Stimulated activated CD4-positive, alpha-beta T cell treated with anti-CD3 and anti-CD28 coated beads, Interleukin-12 subunit alpha, Interleukin-12 subunit beta, amount 100 ng/mL, for 48 hours (primary cell): ENCODE data around the gene CCSER2.
"Not testable (repeated sequence)": the region's sequence is repeated elsewhere in the genome, so short reads cannot be mapped to it uniquely, and the experiment has no call there.

Experiments used
- DNase-seq, 3 donors: peaks; one replicate each; pipeline ENCODE4 v3.0.0-alpha.2; 2020; ENCODE audit warnings: low read depth in 2 of 3, low spot score in 1 of 3

CCSER2 gene

DNA sequence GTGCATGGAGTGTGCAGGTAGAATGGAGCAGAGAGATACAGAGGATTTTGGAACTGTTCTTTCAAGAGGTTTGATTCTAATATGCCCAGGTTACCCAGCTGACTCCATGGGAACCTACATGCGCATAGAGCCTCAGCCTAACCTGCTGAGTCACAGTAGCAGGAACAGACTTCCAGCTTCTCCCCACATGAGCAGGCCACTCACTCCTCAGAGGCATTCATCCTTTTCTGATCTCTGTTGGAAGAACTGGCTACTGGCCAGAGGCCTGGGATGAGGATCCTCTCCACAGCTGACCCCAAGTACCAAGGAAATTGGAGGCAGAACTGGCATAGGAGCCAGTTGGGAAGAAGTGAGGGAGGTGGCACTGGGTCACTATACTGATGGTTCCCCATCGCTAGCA, 17.9 kb upstream of the CCSER2 start:
- no peak for DNase-seq

GRCh38 chr10:84311576-84311975, 16.8 kb upstream of the CCSER2 start:
- DNase-seq = no peak

DNA sequence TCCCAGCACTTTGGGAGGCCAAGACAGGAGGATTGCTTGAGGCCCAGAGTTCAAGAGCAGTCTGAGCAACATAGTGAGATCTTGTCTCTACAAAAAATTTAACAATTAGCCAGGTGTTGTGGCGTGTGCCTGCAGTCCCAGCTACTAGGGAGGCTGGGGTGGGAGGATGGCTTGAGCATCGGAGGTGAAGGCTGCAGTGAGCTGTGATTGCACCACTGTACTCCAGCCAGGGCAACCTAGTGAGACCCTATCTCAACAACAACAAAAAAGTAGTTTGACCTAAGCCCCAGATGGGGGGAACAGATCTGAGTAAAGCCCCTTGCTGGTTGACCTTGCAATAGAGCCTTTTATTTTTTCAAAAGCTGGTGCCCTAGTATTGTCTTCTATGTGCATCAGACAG, 15.6 kb upstream of the CCSER2 start:
- no peak for DNase-seq

DNA sequence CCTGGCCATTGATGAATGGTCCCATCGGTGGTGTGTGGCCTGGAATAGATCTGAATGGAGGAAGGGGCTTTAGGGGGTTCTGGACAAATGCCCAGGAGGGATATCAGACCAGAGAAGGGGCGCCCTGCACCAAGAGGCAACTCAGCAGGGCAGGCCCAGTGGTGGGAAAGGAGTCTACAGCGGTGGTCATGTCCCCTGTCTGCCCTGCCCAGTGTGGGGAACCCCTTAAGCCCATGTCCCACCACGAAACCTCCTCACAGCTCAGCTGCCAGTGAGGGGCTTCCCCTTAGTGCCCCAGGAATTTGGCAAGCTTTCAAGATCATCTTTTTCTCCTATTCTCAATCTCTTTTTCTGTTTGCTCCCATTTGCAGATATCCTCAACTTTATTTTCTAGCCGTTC, 14.1 kb upstream of the CCSER2 start:
- no peak for DNase-seq

- no peak for DNase-seq
These were observed 11.2 kb upstream of the CCSER2 start for GRCh38 chr10:84317174-84317573.

GRCh38 chr10:84321902-84322301, 6.5 kb upstream of the CCSER2 start:
- no peak for DNase-seq

DNA sequence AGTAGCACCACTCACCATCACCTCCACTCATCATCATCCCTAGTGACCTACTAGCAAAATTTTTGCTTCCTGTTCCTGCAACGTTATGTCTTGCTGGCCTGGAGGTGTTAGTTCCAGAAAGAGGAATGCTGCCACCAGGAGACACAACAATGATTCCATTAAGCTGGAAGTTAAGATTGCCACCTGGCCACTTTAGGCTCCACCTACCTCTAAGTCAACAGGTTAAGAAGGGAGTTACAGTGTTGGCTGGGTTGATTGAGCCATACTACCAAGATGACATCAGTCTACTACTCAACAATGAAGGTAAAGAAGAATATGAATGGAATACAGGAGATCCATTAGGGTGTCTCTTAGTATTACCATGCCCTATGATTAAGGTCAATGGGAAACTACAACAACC, 4.8 kb upstream of the CCSER2 start:
- DNase-seq = not testable (repeated sequence)

- DNase-seq = not testable (repeated sequence)
These were observed 1.4 kb upstream of the CCSER2 start for GRCh38 chr10:84326995-84327394.

- peak; percentile 64 to 69 (median 66) for DNase-seq
These were observed 815 bp downstream of the CCSER2 start for GRCh38 chr10:84329196-84329611.

- DNase-seq = no peak
These were observed 1.7 kb downstream of the CCSER2 start for GRCh38 chr10:84329986-84330651.

GRCh38 chr10:84331091-84331490, 2.7 kb downstream of the CCSER2 start:
- DNase-seq = no peak

DNA sequence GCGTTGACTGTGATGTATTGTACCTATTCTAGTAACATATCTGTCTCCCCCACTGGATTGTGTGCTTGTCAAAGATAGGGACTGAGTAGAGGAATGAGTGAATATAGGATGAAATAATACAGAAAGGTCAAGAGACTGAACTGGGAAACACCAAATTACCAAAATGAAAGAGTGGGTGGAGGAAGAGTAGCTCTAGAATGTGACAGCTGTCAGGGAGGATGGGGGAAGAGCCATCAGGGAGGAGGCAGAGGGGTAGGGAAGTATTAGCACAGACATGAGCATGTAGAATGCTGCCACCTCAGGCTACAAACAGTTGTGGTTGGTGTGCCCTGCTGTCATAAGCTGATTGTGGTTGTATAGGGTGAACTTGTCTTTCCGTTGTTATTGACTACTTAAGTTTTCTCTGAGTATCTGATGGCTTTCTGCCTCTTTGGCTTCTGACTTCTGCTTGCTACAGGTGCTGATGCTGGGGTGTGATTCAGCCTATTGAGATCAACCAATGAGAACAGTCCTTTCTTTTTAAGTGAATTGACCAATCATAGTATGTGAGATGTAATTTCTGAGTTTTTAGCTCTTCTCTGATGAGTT, 5.6 kb downstream of the CCSER2 start:
- peak; percentile 44 to 52 (median 52) for DNase-seq

- DNase-seq = no peak
These were observed 6.4 kb downstream of the CCSER2 start for GRCh38 chr10:84334811-84335210.

DNA sequence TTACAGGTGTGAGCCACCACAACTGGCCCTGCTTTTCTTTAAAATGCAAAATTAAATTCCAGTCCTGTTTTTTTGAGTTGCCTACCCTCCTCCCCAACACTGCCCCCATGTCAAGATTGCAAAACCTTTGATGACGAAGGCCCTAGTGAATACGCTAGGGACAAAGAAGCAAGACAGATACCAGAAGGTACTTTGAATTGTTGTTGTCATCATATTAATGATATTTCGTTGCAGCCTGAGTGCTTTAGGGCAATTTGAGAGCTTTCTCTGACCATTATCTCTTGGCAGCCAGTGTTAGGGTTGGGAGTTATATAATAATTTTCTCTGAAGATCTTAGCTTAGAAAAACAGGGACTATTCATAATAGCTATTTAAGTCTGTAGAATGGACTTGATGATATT, 7.1 kb downstream of the CCSER2 start:
- DNase-seq = no peak

GRCh38 chr10:84336406-84337090, 8.2 kb downstream of the CCSER2 start:
- DNase-seq = no peak

- DNase-seq = no peak
These were observed 8.8 kb downstream of the CCSER2 start for GRCh38 chr10:84337199-84337598.

GRCh38 chr10:84339025-84339424, 10.6 kb downstream of the CCSER2 start:
- DNase-seq = no peak

- DNase-seq = no peak
These were observed 11.8 kb downstream of the CCSER2 start for GRCh38 chr10:84340187-84340586.

DNA sequence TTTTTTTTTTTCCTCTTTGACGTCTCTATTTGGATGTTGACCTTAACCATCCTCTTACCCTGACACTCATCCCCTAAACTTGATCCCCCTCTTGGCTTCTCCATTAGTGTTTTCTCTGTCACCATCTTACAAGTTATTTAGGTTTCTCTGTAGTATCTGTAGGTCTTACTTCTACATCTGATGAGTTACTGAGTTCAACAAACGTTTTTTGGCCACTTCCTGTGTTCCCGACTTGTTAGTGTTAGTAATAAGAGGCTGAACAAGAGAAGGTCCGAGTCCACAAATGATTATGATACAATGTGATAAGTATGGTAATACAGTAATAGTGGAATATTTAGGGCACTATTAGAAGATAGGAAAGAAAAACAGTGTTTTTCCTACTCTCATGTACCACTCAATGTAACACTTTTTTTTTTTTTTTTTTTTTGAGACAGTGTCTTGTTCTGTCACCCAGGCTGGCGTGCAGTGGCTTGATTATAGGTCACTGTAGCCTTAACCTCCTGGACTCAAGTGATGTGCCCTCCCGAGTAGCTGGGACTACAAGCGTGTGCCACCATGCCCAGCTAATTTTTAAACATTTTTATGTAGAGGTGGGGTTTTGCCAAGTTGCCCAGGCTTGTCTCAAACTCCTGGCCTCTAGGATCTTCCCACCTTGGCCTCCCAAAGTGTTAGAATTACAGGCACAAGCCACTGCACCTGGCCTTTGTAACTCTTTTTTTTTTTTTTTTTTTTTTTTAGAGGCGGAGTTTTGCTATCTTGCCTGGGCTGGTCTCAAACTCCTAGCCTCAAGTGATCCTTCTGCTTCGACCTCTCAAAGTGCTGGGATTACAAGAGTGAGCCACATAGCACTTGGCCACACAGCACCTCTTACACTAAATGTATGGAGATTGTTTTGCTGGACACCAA, 12.5 kb downstream of the CCSER2 start:
- no peak for DNase-seq

DNA sequence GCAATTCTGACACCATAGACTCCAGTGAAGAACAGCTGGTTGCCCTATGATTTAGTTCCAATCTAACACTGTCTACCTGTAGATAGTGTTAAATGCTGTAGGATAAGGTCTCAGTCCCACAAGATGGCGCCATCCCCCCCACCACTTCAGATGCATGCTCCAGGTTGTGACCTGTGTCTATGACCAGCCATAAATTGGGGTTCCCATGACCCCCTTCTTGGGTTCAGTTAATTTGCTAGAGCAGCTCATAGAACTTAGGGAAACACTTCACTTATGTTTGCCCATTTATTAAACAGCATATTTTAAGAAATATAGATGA, 13.1 kb downstream of the CCSER2 start:
- DNase-seq = no peak

GRCh38 chr10:84341983-84342382, 13.6 kb downstream of the CCSER2 start:
- no peak for DNase-seq

DNA sequence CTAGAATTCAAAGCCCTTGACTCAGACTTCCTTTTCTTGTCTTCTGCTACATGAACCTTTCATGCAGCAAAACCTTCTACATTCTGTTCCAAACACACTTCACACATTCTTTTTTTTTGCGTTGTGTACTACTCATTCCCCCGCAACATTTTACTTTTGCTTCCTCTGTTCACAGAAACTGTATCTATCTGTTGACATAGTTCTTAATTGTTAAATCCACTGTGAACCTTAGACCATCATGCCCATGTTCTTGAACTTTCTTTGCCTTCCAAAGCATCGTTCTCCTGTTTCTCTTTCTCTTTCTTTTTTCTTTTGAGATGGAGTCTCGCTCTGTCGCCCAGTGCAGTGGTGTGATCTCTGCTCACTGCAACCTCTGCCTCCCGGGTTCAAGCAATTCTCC, 14.2 kb downstream of the CCSER2 start:
- DNase-seq = no peak
